Neural cell (in vitro differentiated cells): ENCODE results near the gene MAT2A. TPM values are rescaled to one million over a fixed set of nuclear protein-coding genes. Genes with fewer than 3 reads are reported as not detected.

ENCODE experiments used
- H2AFZ ChIP-seq: fragments of 200-600, 300-800 bp; sonication (generic), shearing (Covaris generic); 2 replicates; pipeline ENCODE4 v1.6.0; 2014; ENCODE audit warnings: low read depth, mild to moderate bottlenecking, antibody characterized with exemption, low read length, moderate library complexity
- H3F3A ChIP-seq: fragments of 200-600 bp; shearing (Covaris generic); 2 replicates; pipeline ENCODE4 v1.6.1; 2016; ENCODE audit warnings: mild to moderate bottlenecking, moderate library complexity, mixed read lengths, antibody characterized with exemption, low read length; ENCODE audit not compliant: insufficient read depth, poor library complexity, severe bottlenecking
- H3K27ac ChIP-seq: fragments of 200-600, 300-800 bp; sonication (generic), shearing (Covaris generic); 2 replicates; pipeline ENCODE4 v1.5.1; 2014; ENCODE audit warnings: mild to moderate bottlenecking, low read length, moderate library complexity
- H3K27me3 ChIP-seq: fragments of 300-800, 200-600 bp; sonication (generic), shearing (Covaris generic); 2 replicates; pipeline ENCODE4 v1.6.0; 2014; ENCODE audit warnings: mild to moderate bottlenecking, low read depth, low read length, moderate library complexity; ENCODE audit not compliant: insufficient read depth
- H3K36me3 ChIP-seq: fragments of 300-800, 200-600 bp; sonication (generic), shearing (Covaris generic); 2 replicates; pipeline ENCODE4 v1.5.1; 2014; ENCODE audit warnings: mild to moderate bottlenecking, antibody characterized with exemption, low read length, moderate library complexity; ENCODE audit not compliant: insufficient read depth
- H3K4me2 ChIP-seq: fragments of 300-800, 200-600 bp; sonication (generic), shearing (Covaris generic); 2 replicates; pipeline ENCODE4 v1.6.0; 2014; ENCODE audit warnings: mild to moderate bottlenecking, low read length
- H3K4me3 ChIP-seq: fragments of 300-800, 200-600 bp; sonication (generic), shearing (Covaris generic); 2 replicates; pipeline ENCODE4 v1.5.1; 2014; ENCODE audit warnings: mild to moderate bottlenecking, low read length, moderate library complexity
- H3K79me2 ChIP-seq: fragments of 200-600 bp; shearing (Covaris generic); replicated peaks from 2 replicates; pipeline ENCODE4 v1.6.0; 2014; ENCODE audit warnings: mild to moderate bottlenecking, low read length, moderate library complexity; ENCODE audit not compliant: insufficient read depth
- H3K9ac ChIP-seq: fragments of 300-800, 200-600 bp; sonication (generic), shearing (Covaris generic); 2 replicates; pipeline ENCODE4 v1.6.1; 2016; ENCODE audit warnings: mild to moderate bottlenecking, low read length, mixed read lengths
- H3K9me2 ChIP-seq: fragments of 200-600 bp; shearing (Covaris generic); 2 replicates; pipeline ENCODE4 v1.6.1; 2016; ENCODE audit warnings: mild to moderate bottlenecking, low read length, mixed read lengths; ENCODE audit not compliant: insufficient read depth
- H3K9me3 ChIP-seq: fragments of 200-600, 300-800 bp; sonication (generic), shearing (Covaris generic); 2 replicates; pipeline ENCODE4 v1.6.1; 2016; ENCODE audit warnings: mild to moderate bottlenecking, mixed run types, low read length, moderate library complexity, mixed read lengths
- H4K20me1 ChIP-seq: fragments of 200-600 bp; shearing (Covaris generic); 2 replicates; pipeline ENCODE4 v1.6.1; 2016; ENCODE audit warnings: mild to moderate bottlenecking, mixed run types; ENCODE audit not compliant: insufficient read depth
- EP300 ChIP-seq: fragments of 450-650 bp; conservative IDR thresholded peaks from 2 replicates; pipeline ENCODE4 v1.6.1; 2014; ENCODE audit warnings: antibody characterized with exemption, mild to moderate bottlenecking, moderate library complexity; ENCODE audit not compliant: poor library complexity, severe bottlenecking
- EZH2 ChIP-seq: fragments of 200-600, 300-800 bp; shearing (Covaris generic), sonication (generic); IDR thresholded peaks from 2 replicates; pipeline ENCODE4 v1.6.1; 2014; ENCODE audit warnings: antibody characterized with exemption, low read length, borderline replicate concordance, mild to moderate bottlenecking; ENCODE audit not compliant: insufficient read depth, poor library complexity, severe bottlenecking
- MXI1 ChIP-seq: fragments of 450-650 bp; conservative IDR thresholded peaks from 2 replicates; pipeline ENCODE4 v1.6.1; 2014; ENCODE audit warnings: antibody characterized with exemption, mild to moderate bottlenecking; ENCODE audit not compliant: poor library complexity, severe bottlenecking
- POLR2AphosphoS5 ChIP-seq: IDR thresholded peaks from 2 replicates; pipeline ENCODE4 v1.6.1; 2012
- RAD21 ChIP-seq: fragments of 450-650 bp; conservative IDR thresholded peaks from 2 replicates; pipeline ENCODE4 v1.6.1; 2014; ENCODE audit warnings: antibody characterized with exemption, mild to moderate bottlenecking, moderate library complexity
- SMC3 ChIP-seq: fragments of 450-650 bp; conservative IDR thresholded peaks from 2 replicates; pipeline ENCODE4 v1.6.1; 2014; ENCODE audit warnings: antibody characterized with exemption, mild to moderate bottlenecking, moderate library complexity; ENCODE audit not compliant: poor library complexity
- TAF1 ChIP-seq: IDR thresholded peaks from 2 replicates; pipeline ENCODE4 v1.6.1; 2012; ENCODE audit warnings: low read depth
- polyA plus RNA-seq: library from polyadenylated mRNA; depleted of rRNA; stranded (reverse); fragments of >200 nt; gene quantifications from 2 replicates; pipeline ENCODE4 v1.2.3, GENCODE V29; 2014
- TF ChIP-seq, protein P1 (sequence below): IDR thresholded peaks from 2 replicates; pipeline ENCODE4 v1.6.1; 2012; ENCODE audit warnings: borderline replicate concordance
- TF ChIP-seq, protein P2 (sequence below): fragments of 450-650 bp; IDR thresholded peaks from 2 replicates; pipeline ENCODE4 v1.5.1; 2014; ENCODE audit warnings: antibody characterized with exemption, mild to moderate bottlenecking, moderate library complexity; ENCODE audit not compliant: poor library complexity, severe bottlenecking

Gene MAT2A
- polyA plus RNA-seq, 1 donor from 2014 or later = 230 TPM

DNA sequence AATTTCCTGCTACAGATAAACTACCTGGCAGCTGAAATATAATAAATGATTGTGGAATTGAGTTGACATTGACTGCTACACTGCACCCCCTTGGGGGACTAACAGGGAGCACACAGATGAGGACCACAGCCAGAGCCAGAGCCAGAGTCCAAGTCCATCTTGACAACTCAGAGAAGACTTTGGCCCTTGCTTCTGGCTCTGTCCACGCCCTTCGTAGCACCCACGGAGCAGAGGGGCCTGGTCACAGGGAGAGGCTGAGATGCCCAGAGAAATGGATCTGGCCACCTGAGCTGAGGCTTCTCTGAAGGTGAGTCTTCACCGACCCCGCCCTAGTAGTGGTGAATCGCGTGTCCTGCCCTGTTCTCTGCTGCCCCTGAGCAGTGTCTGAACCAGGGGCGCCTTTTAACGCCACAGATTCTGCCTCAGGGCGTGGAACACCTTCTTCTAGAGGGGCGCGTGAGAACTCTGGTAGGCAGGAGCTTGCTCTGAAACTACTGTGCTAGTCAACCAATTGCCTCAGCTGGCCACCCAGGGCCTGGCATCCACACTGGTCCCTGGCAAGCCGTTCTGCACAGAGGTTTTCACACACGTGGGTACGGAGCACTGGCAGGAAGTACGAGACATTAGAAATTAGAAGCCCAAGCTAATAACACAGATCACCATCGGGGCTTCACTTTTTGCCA lies 35.7 kb upstream of the MAT2A start:
- no peak overlapping the region for H3K4me3 ChIP-seq
- H2AFZ ChIP-seq = no peak overlapping the region
- H3K9me2 ChIP-seq = no peaks in the 10 kb centered on the region
- H3K9me3 ChIP-seq = no peaks in the 10 kb centered on the region
- no peak for TF ChIP-seq MXI1
- TF ChIP-seq, protein P1, sequence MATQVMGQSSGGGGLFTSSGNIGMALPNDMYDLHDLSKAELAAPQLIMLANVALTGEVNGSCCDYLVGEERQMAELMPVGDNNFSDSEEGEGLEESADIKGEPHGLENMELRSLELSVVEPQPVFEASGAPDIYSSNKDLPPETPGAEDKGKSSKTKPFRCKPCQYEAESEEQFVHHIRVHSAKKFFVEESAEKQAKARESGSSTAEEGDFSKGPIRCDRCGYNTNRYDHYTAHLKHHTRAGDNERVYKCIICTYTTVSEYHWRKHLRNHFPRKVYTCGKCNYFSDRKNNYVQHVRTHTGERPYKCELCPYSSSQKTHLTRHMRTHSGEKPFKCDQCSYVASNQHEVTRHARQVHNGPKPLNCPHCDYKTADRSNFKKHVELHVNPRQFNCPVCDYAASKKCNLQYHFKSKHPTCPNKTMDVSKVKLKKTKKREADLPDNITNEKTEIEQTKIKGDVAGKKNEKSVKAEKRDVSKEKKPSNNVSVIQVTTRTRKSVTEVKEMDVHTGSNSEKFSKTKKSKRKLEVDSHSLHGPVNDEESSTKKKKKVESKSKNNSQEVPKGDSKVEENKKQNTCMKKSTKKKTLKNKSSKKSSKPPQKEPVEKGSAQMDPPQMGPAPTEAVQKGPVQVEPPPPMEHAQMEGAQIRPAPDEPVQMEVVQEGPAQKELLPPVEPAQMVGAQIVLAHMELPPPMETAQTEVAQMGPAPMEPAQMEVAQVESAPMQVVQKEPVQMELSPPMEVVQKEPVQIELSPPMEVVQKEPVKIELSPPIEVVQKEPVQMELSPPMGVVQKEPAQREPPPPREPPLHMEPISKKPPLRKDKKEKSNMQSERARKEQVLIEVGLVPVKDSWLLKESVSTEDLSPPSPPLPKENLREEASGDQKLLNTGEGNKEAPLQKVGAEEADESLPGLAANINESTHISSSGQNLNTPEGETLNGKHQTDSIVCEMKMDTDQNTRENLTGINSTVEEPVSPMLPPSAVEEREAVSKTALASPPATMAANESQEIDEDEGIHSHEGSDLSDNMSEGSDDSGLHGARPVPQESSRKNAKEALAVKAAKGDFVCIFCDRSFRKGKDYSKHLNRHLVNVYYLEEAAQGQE = no peak
- no peak for TF ChIP-seq EZH2
- no peak for TF ChIP-seq POLR2AphosphoS5
- TF ChIP-seq TAF1 = no peak
- TF ChIP-seq EP300 = no peak
- no peak for TF ChIP-seq SMC3
- no peak for TF ChIP-seq RAD21
- TF ChIP-seq, protein P2, sequence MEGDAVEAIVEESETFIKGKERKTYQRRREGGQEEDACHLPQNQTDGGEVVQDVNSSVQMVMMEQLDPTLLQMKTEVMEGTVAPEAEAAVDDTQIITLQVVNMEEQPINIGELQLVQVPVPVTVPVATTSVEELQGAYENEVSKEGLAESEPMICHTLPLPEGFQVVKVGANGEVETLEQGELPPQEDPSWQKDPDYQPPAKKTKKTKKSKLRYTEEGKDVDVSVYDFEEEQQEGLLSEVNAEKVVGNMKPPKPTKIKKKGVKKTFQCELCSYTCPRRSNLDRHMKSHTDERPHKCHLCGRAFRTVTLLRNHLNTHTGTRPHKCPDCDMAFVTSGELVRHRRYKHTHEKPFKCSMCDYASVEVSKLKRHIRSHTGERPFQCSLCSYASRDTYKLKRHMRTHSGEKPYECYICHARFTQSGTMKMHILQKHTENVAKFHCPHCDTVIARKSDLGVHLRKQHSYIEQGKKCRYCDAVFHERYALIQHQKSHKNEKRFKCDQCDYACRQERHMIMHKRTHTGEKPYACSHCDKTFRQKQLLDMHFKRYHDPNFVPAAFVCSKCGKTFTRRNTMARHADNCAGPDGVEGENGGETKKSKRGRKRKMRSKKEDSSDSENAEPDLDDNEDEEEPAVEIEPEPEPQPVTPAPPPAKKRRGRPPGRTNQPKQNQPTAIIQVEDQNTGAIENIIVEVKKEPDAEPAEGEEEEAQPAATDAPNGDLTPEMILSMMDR = no peak
- H3K27me3 ChIP-seq = no peaks in the 10 kb centered on the region
- no peak overlapping the region for H3K27ac ChIP-seq
- no peaks in the 10 kb centered on the region for H4K20me1 ChIP-seq
- H3F3A ChIP-seq = no peaks in the 10 kb centered on the region
- no peak overlapping the region for H3K9ac ChIP-seq
- no peaks in the 10 kb centered on the region for H3K36me3 ChIP-seq
- no peaks in the 10 kb centered on the region for H3K79me2 ChIP-seq
- no peak overlapping the region for H3K4me2 ChIP-seq

DNA sequence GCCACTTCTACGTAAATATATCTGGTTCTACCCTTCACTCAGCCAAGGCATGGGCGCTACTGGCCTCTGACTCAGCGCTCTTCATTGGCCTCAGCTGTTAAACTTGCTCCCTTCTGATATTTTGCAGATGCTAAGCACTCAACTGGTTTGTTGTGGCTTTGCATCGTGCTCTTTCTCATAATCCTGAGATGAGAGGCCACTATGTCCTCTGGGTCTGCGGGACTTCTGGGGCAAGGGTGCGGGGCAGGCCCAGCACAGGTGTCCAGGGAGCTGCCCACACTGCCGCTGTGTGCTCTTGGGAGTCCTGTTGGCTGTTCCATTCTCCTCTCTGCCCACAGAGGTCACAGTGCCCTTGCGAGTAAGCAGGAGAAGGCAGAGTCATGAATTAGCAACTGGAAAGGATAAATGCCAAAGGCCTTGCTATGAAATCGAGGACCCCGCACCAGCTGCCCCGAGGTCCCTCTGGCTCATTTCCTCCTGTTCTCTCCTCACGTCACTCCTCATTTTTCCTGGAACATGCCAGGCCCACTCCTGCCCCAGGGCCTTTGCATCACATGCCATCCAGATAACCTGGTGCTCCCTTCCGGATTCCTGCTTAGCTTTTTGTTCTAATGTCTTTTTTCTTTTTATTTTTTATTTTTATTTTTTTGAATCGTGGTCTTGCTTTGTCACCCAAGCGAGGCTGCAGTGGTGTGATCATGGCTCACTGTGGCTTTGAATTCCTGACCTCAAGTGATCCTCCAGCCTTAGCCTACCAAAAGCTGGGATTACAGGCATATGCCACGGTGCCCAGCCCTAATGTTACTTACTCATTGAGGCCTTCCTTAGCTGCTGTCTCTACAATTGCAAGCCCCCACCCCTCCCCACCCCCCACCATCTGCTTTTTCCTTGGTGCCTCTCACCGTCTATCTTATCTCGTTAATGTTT lies 34.9 kb upstream of the MAT2A start:
- Histone ChIP-seq H3K4me2 (no peak overlapping the region), H2AFZ (no peak overlapping the region), H3K27me3 (no peaks in the 10 kb centered on the region), H3F3A (no peaks in the 10 kb centered on the region), H3K9me2 (no peaks in the 10 kb centered on the region), H3K79me2 (no peaks in the 10 kb centered on the region), H3K9me3 (no peaks in the 10 kb centered on the region), H3K4me3 (no peak overlapping the region), H3K27ac (no peak overlapping the region), H4K20me1 (no peaks in the 10 kb centered on the region), H3K36me3 (no peaks in the 10 kb centered on the region), H3K9ac (no peak overlapping the region)
- TF ChIP-seq POLR2AphosphoS5 (no peak), SMC3 (no peak), TAF1 (no peak), RAD21 (no peak), EP300 (no peak), MXI1 (no peak), EZH2 (no peak)
- TF ChIP-seq, protein P1 = no peak
- TF ChIP-seq, protein P2 = no peak
